ENCODE results near the gene CYP26C1. TPM values are rescaled to one million over a fixed set of nuclear protein-coding genes. Genes with fewer than 3 reads are reported as not detected.

The CYP26C1 gene
- total RNA-seq, 3 donors from 2014 or later (not counting 1 experiment from before 2014, with no cell fraction given): 0.09 TPM; not detected in 2

DNA sequence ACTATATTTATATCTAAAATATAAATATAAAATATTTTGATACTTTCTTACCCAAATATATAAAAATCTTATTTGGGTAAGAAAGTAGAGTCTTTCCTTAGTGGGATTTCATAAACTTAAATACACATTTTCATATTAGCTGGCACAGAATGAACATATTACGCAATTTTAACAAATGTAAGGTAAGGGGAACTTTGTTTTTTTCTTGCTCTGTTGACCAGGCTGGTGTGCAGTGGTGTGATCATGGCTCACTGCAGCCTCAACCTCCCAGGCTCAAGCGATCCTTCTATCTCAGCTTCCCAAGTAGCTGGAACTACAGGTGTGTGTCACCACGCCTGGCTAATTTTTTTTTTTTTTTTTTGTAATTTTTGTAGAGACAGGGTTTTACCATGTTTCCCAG, 31.4 kb downstream of the CYP26C1 start:
- Histone ChIP-seq H3K9me3 (ENCODE audit: control insufficient read depth, insufficient read depth, low read length) (no peaks in the 10 kb centered on the region), H3K4me3 (ENCODE audit: low read length) (no peak overlapping the region), H3K4me1 (ENCODE audit: control insufficient read depth, insufficient read depth, low read length) (no peaks in the 10 kb centered on the region), H3K36me3 (ENCODE audit: control insufficient read depth, insufficient read depth, low read length) (no peaks in the 10 kb centered on the region), H3K27me3 (ENCODE audit: control insufficient read depth, insufficient read depth, low read length) (no peaks in the 10 kb centered on the region), H3K27ac (ENCODE audit: low read length) (no peak overlapping the region)
- intact Hi-C loops (cut with micrococcal nuclease): no loop called here
- ATAC-seq (no peak), DNase-seq (no peak)
- H3K27me3 Mint-ChIP-seq (ENCODE audit: low read depth in 2 of 2): peaks cover 6 to 12% of the 10 kb centered on the region in 2 donors
- TF ChIP-seq, protein P1, sequence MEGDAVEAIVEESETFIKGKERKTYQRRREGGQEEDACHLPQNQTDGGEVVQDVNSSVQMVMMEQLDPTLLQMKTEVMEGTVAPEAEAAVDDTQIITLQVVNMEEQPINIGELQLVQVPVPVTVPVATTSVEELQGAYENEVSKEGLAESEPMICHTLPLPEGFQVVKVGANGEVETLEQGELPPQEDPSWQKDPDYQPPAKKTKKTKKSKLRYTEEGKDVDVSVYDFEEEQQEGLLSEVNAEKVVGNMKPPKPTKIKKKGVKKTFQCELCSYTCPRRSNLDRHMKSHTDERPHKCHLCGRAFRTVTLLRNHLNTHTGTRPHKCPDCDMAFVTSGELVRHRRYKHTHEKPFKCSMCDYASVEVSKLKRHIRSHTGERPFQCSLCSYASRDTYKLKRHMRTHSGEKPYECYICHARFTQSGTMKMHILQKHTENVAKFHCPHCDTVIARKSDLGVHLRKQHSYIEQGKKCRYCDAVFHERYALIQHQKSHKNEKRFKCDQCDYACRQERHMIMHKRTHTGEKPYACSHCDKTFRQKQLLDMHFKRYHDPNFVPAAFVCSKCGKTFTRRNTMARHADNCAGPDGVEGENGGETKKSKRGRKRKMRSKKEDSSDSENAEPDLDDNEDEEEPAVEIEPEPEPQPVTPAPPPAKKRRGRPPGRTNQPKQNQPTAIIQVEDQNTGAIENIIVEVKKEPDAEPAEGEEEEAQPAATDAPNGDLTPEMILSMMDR (IDR thresholded peaks at IDR 0.05): no peak
- H3K4me1 Mint-ChIP-seq: no peaks in the 10 kb centered on the region
- no peak overlapping the region for H3K4me3 Mint-ChIP-seq
- WGBS (ENCODE audit: insufficient coverage): 92% methylated on average over 3 of the region's 3 CpGs
- H3K9me3 Mint-ChIP-seq: no peaks in the 10 kb centered on the region
- H3K36me3 Mint-ChIP-seq: no peaks in the 10 kb centered on the region
- H3K27ac Mint-ChIP-seq: no peak overlapping the region

DNA sequence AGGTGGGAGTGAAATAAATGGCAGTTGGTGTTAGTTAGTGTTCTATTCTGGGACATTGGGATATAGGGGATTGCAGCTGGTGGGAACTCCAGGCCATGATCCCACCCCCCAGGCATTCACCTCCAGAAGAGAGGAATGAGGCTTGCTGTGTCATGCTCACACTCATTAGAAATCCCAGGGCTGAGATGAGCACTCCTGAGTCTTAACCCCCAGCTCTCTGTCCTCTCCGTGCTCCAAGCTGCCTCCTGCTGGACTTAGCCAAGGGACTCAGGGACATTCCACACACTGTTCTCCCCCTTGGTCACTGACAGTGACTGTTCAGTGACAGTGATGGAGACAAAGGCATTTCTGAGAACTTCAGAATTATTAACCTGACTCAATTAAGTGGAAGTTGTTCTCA, 34.6 kb downstream of the CYP26C1 start:
- intact Hi-C loops (cut with micrococcal nuclease): no loop called here
- Histone ChIP-seq H3K4me3 (ENCODE audit: low read length) (no peak overlapping the region), H3K9me3 (ENCODE audit: control insufficient read depth, insufficient read depth, low read length) (no peaks in the 10 kb centered on the region), H3K4me1 (ENCODE audit: control insufficient read depth, insufficient read depth, low read length) (no peaks in the 10 kb centered on the region), H3K27ac (ENCODE audit: low read length) (no peak overlapping the region), H3K36me3 (ENCODE audit: control insufficient read depth, insufficient read depth, low read length) (no peaks in the 10 kb centered on the region), H3K27me3 (ENCODE audit: control insufficient read depth, insufficient read depth, low read length) (no peaks in the 10 kb centered on the region)
- no peaks in the 10 kb centered on the region for H3K36me3 Mint-ChIP-seq
- no peak overlapping the region for H3K4me3 Mint-ChIP-seq
- ATAC-seq (no peak), DNase-seq (no peak)
- TF ChIP-seq, protein P1 (IDR thresholded peaks at IDR 0.05): no peak
- H3K27ac Mint-ChIP-seq: no peak overlapping the region
- H3K27me3 Mint-ChIP-seq (ENCODE audit: low read depth in 2 of 2): peaks cover 0 to 5% of the 10 kb centered on the region in 2 donors
- H3K4me1 Mint-ChIP-seq: no peaks in the 10 kb centered on the region
- H3K9me3 Mint-ChIP-seq: no peaks in the 10 kb centered on the region
- 82% methylated on average over 1 of the region's 1 CpG for WGBS (ENCODE audit: insufficient coverage)

DNA sequence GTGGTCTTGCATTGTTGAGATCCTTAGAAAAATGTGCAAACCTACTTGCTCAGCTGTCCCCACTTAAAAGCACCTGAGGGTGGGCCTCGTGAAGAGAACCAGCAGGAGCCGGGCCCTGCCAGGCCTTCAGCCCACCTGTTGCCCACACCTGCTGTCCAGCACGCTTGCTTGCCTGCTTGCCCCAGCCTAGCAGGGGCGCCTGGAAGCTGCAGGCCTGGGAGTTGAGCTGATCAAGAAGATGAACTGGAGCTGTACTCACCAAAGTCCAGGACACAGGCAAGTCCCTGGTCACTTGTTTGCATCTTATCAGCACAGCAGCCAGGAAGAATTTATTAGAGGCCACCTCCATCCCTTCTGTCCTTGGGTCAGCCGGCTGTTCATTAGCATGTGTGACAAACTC, 36.3 kb downstream of the CYP26C1 start:
- Mint-ChIP-seq H3K4me3 (no peak overlapping the region), H3K27me3 (ENCODE audit: low read depth in 2 of 2) (peaks cover 0 to 5% of the 10 kb centered on the region in 2 donors), H3K27ac (no peak overlapping the region), H3K9me3 (no peaks in the 10 kb centered on the region), H3K4me1 (no peaks in the 10 kb centered on the region), H3K36me3 (no peaks in the 10 kb centered on the region)
- H3K36me3 ChIP-seq (ENCODE audit: control insufficient read depth, insufficient read depth, low read length): no peaks in the 10 kb centered on the region
- no peaks in the 10 kb centered on the region for H3K27me3 ChIP-seq (ENCODE audit: control insufficient read depth, insufficient read depth, low read length)
- DNase-seq: no peak
- no peak overlapping the region for H3K4me3 ChIP-seq (ENCODE audit: low read length)
- no peak for ATAC-seq
- WGBS (ENCODE audit: insufficient coverage): 82% methylated on average over 5 of the region's 5 CpGs
- H3K4me1 ChIP-seq (ENCODE audit: control insufficient read depth, insufficient read depth, low read length): no peaks in the 10 kb centered on the region
- intact Hi-C loops (cut with micrococcal nuclease): no loop called here
- H3K27ac ChIP-seq (ENCODE audit: low read length): no peak overlapping the region
- H3K9me3 ChIP-seq (ENCODE audit: control insufficient read depth, insufficient read depth, low read length): no peaks in the 10 kb centered on the region
- TF ChIP-seq, protein P1 (IDR thresholded peaks at IDR 0.05): no peak

DNA sequence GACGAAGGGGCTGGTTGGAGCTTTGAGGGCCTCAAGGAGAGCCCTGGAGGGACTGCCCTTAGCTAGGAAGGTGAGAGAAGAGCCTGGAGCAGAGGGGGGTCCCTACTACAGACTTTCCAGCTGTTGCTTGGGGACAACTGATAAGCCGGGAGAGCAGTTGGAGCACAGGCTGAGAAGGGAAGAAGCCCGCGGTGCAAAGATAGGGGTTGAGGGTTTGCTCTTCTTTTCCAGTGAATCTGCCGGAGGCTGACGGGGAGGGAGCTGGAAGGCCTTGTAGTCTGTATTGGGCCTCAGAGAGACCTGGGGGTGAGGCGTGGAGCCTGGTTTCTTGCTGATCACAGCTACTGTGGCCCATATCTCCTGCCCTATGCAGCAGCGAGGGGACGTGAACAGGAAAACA, 36.8 kb downstream of the CYP26C1 start:
- 92% methylated on average over 9 of the region's 9 CpGs for WGBS (ENCODE audit: insufficient coverage)

More for the DNA sequence above, 36.8 kb downstream of the CYP26C1 start:
- Histone ChIP-seq H3K9me3 (ENCODE audit: control insufficient read depth, insufficient read depth, low read length) (no peaks in the 10 kb centered on the region), H3K36me3 (ENCODE audit: control insufficient read depth, insufficient read depth, low read length) (no peaks in the 10 kb centered on the region), H3K27ac (ENCODE audit: low read length) (no peak overlapping the region), H3K4me1 (ENCODE audit: control insufficient read depth, insufficient read depth, low read length) (no peaks in the 10 kb centered on the region), H3K4me3 (ENCODE audit: low read length) (no peak overlapping the region), H3K27me3 (ENCODE audit: control insufficient read depth, insufficient read depth, low read length) (no peaks in the 10 kb centered on the region)
- H3K27ac Mint-ChIP-seq: no peak overlapping the region
- intact Hi-C loops (cut with micrococcal nuclease): no loop called here
- TF ChIP-seq, protein P1 (IDR thresholded peaks at IDR 0.05): no peak
- DNase-seq (no peak), ATAC-seq (no peak)
- H3K4me1 Mint-ChIP-seq: no peaks in the 10 kb centered on the region
- no peaks in the 10 kb centered on the region for H3K36me3 Mint-ChIP-seq
- H3K4me3 Mint-ChIP-seq: no peak overlapping the region
- H3K9me3 Mint-ChIP-seq: no peaks in the 10 kb centered on the region
- H3K27me3 Mint-ChIP-seq (ENCODE audit: low read depth in 2 of 2): peaks cover 0 to 5% of the 10 kb centered on the region in 2 donors
